Right renal cortex interstitium (tissue), 3 donors: Measurements from ENCODE around the gene MCRS1. TPM values are rescaled to one million over a fixed set of nuclear protein-coding genes. Genes with fewer than 3 reads are reported as not detected.
"Not testable (repeated sequence)": the region's sequence is repeated elsewhere in the genome, so short reads cannot be mapped to it uniquely, and the experiment has no call there.

Source experiments
- DNase-seq, 3 donors: peaks; one replicate each; pipeline ENCODE4 v3.0.0-alpha.2; 2013; ENCODE audit warnings: low read depth in 3 of 3, low spot score in 2 of 3
- polyA plus RNA-seq, 3 donors: library from polyadenylated mRNA; unstranded; fragments of 120-200 nt; gene quantifications; one replicate each; pipeline ENCODE4 v1.2.1, GENCODE V29; 2013; ENCODE audit not compliant: insufficient read length in 3 of 3

MCRS1 gene
- polyA plus RNA-seq, 3 donors, result 64.1 to 69.2 (median 66.2) TPM

DNA sequence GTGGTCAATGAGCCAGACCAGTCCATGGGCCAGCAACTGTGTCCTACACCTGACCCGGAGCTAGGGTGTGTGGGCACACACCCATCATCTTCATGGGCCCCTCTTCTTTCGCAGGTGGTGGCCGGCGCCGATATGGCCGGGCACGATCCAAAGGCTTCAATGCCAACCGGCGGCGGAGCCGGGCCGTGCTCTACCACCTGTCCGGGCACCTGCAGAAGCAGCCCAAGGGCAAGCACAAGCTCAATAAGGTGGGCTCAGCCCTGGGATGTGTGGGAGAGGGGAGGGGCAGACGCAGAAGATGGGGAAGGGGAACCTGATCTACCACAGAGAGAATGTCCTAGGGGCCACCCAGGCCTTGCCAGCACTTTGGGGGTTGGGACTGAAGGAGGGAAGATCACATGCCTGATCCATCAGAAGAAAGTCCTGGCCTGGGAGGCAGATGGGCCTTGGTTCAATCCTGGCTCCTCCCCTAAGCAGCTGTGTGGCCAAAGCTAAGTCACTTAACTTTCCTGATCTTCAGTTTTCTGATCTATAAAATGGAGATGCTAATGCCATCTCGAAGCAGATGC lies 25.3 kb downstream of the MCRS1 start:
- no peak for DNase-seq

DNA sequence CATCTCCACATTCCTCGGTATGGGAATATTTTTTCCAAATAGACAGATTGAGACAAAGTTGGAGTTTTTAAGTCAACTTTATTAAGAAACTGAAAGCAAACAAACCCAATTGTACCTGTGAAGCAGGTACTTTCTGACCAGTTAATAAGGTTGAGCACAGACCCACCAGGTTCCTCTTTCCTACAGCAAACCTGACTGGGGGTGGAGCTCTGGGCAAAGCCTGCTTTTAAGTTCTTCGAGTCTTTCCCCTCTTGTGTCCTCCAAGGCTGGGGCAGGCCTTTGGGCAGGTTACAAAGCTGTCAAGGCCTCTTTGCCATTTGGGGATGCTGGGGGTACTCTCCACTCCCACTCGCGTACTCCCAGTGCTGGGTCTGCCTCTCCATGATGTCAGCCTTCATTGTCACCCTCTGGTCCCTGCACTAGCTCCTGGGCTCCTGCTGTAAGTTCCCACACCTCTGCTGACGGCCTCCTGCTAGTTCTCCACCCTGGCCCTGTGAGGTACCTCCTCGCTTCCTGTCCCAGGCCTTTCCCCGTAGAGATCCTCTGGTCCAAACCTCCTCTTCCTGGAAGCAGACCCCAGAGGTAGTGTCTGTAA lies 25.9 kb downstream of the MCRS1 start:
- no peak for DNase-seq

DNA sequence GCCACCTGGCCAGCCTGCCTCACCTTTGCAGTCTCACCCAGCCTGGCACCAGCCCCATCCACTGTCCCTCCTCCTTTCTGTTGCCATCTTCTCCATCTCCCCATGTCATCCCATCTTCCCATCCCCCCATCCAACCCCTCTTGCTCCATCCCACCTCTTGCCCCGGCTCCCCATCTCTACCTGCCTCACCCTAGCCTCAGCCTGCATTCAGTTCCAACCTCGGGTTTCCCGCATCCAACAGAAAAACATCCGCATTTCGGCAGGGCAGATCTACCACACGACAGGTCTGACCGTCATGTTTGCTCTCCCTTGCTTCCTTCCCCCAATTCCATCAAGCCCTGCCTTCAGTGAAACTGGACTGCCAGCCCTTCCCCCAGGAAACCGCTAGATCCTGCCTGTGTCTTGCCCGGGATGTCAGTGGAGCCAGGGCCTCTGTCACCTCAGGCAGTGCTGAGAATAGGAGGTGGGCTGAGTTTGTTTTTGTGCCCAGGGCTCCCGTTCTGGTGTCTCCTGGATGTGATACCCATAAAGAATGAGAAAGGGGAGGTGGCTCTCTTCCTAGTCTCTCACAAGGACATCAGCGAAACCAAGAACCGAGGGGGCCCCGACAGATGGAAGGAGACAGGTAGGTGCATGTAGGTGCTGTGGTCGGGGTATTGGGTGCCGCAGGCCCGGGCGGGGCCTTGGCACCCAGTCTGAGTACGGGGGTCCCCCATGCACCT lies 26.6 kb downstream of the MCRS1 start:
- DNase-seq, result no peak

DNA sequence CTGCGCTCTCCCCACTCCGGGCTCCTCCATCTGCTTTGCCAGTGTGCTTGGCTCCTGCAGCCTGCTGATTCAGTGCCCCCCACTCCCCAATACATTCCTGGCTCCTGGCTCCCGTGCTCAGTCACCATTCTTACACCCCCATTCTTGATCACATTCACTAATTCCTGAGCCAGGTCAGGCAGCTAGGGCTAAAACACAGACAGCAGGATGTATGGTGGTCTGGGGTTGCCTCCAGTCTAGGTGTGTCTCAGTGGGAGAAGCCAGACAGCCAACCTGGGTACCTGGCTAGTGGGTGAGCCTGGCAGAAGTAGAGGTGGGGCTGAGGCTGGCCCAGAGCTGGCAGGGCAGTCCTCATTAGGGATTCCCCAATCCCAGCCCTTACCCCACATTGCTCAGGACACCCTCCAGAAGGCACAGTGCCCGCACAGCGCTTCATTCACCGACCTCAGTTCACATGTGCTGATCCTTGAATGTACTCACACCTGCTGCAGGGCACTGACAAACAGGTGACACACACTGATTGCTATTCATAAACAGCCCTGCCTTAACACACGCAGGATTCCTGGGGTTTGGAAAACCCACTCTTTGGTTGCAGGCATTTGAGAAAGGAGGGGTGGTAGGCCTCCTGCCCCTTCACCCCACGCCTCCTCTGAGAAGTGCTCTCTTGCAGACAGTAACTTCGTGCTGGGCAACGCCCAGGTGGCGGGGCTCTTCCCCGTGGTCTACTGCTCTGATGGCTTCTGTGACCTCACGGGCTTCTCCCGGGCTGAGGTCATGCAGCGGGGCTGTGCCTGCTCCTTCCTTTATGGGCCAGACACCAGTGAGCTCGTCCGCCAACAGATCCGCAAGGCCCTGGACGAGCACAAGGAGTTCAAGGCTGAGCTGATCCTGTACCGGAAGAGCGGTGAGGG lies 27.5 kb downstream of the MCRS1 start:
- no peak for DNase-seq

DNA sequence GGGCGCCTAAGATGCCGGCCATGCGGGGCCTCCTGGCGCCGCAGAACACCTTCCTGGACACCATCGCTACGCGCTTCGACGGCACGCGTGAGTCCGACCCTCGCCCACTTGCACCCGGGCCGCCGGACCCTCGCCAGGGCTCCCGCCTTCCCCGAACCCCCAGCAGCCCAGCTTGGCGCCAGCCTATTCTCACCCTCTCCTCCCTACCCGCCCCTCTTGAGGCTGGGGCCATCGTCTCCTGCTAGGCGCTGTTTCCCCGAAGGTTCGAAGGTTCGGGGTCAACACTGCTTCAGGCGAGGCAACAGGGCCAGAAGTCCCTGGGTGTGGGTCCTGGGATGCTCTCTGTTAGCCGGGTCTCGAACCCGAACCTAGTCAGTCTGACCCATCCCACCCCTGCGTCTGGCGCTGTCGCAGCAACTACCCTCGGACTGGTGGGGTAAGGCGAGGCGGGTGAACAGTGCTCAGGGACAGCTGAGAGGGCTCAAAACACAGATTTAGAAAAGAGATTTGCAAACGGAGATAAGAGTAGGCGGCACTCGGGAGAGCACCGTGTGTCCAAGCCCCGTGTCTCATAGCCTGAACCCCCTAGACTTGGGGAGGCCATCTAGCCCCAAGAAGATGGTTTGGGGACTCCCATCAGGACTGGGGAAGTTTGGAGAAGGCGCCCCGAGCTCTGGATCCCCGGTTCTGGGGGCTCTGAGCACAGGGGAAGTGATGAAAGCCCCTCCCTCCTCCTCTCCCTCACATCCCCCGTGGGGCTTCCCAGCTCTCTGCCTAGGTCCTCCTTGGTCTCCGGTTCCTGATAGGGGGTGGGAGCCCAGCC lies 28.3 kb downstream of the MCRS1 start:
- DNase-seq, result no peak

DNA sequence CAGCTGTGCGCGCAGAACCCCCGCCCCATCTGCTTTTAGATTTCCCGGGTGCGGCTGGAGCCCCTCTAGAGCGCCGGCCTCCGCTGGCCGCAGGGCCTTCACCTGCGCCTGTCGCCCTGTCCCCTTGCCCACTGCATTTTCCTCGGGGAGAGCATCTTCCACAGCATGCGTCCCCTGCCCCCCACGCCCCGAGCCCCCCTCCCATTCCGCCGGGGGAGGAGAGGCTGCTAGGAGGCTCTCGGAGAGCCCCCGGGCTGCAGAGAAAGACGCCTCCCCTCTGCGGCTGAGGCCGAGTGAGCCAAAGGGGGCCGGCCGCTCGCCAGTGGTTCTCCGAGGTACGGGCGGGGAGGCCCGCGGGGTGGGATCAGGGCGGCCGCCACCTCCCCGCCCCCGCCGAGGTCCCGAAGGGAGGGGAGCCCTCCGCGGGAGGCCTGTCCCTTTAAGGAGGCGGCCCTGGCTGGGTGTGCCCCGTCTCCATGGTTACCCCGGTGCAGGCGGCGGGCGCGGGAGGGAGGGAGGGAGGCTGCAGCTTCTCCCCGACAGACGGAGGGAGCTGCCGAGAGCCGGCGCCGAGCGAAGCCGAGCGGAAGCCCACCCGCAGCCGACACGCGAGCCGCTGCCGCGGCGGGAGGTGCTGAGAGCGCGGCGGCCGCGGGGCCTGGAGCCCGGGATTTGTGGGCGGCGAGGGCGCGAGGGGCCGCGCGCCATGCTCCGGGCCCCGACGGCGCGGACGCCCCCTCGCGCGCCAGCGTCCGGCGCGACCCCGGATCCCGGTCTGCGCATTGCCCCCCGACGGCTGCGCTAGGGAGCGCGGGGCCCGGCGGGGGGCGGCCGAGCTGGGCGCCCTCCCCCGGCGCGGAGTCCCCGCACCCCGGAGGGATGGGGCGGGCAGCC lies 29.2 kb downstream of the MCRS1 start, which contains the start of gene KCNH3:
Gene KCNH3 (plus strand): TSS at position 521 of the 894 bp plus-strand sequence. CDS start 387 bp downstream, outside the sequence.
- no peak for DNase-seq

DNA sequence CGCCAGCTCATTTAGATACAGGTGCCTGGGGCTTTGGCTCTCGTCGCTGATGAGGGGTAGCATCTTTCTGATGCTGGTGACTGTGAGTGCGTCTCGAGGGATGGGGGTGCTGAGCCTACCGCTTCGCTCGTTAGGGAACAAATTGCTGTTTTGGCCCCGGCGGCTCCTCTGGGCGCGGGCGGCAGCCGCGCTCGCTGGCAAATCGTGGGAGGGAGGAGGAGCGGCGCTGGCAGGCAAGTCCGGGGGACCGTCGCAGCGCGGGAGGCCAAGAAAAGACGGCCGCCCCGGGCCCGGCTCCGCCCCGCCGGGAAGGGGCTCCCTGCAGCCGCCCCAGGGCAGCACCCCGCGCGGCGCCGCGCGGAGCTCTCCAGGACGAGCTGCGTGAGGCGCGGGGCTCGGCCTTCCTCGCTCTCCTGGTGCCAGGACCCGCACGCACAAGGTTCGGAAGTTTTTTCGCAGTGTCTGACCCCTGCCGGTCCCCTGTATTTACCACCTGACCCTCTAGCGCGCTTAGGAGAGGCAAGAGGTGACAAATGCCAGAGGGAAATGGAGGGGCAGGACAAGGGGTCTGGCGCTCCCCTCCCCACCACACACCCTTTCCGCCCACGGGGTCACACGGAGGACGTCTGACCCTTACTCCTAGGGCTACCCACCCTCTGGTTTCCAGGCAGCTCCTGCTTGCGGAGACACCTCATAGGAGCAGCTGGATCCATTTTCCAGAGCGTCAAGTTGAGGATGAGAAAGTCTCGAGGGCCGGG lies 30.0 kb downstream of the MCRS1 start:
- no peak for DNase-seq

DNA sequence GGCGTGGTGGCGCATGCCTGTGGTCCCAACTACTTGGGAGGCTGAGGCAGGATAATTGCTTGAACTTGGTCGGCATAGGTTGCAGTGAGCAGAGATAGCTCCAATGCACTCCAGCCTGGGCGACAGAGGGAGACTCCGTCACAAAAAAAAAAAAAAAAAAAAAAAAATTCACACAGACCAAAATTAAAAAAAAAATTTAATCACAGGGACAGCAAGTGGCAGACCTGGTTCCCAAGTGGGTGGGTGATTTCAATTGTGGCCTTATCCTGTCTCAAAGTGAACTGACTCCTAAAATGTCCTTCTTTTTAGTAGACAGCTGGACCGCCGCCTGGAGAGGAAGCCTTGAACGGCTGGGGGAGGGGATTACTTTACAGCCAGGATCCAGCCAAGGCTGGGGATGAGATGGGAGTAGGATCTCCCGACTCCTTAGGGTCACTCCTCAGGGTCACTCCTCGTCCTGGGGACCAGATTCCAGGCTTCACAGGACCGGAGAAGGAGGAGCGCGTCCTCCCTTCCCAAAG lies 30.7 kb downstream of the MCRS1 start:
- DNase-seq, result no peak

DNA sequence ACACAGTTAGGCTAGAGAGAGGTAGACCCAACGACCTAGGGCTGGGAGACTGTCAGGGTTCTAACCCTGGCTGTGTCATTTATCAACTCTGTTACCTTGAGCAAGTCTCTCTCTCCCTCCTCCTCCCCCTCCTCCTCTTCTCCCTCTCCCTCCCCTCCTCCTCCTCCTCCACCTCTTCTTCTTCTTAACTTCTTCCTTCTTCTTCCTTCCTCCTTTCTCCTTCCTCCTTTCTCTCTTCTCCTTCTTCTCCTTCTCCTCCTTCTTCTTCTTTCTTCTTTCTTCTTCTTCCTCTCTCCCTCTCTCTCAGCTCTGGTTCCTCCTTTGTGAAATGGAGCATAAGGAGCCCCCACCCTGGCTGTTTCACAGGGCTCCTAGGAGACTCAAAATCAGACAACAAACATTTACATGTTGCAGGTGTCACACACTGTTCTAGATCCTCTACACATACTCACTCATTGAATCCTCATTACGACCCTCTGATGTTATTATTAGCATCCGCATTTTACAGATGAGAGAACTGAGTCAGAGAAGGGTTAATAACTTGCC lies 31.3 kb downstream of the MCRS1 start:
- no peak for DNase-seq

DNA sequence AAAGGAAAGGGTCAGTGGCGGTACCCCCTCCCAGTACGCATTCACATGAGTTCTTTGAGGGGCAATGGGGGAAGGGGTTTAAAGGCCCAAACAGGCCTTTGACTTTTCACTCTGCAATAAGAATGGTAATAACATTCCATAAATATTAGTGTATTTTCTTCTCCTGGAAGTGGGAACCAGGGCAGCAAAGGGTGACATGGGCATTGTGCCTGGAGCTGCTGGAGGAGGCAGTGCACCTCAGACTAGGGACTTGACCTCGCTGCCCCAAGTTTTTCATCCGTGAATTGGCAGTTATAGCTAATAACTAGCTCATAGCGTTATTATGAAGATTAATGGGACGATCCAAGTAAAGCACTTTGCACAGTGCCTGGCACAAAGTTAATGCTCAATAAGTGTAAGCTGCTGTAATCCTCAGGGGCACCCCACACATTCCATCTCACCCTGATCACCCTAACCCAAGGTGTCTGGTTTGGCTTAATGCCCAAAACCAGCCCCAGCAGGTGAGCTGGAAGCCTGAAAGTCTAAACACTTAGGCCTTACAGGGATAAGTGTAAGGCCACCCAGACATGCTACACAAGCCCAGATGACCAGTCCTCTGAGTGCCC lies 31.9 kb downstream of the MCRS1 start:
- no peak for DNase-seq

DNA sequence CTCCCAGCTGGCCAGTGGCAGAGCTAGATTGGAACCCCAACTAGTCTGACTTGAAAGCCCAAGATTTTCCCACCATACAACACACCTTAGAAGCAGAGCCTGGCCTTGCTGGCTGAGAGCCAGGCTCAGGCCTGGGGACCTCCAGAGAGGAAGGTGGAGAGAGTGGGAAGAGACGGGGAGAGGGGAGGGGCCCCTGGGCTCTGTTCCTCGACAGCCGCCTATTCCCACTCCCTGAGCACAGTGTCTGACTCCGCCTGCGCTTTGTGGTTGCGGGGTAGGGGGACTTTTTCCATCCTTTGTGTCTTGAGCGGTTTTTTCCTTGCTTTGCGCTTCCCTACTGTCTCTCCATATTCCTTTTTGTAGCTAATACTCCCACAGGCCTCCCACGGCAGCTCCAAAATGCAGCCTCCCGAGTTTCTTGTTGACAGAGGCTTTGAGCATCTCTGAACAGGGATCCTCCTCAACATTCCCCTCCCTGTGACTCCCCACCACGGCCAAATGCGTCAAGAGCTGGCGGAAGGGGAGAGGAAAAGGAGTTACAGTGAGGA lies 33.1 kb downstream of the MCRS1 start:
- no peak for DNase-seq

DNA sequence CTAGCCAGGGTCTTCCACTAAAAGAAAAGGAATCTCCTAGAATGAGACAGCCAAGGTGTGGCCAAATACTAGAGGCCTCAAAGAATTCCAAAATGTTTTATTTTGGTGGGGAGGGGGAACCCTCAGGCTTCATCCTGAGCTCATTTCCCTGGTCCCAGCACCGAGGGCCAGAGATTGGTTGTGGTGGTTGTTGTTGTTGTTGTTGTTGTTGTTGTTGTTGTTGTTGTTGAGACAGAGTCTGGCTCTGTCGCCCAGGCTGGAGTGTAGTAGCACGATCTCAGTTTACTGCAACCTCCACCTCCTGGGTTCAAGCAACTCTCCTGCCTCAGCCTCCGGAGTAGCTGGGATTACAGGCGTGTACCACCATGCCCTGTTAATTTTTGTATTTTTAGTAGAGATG lies 33.8 kb downstream of the MCRS1 start:
- not testable (repeated sequence) for DNase-seq

DNA sequence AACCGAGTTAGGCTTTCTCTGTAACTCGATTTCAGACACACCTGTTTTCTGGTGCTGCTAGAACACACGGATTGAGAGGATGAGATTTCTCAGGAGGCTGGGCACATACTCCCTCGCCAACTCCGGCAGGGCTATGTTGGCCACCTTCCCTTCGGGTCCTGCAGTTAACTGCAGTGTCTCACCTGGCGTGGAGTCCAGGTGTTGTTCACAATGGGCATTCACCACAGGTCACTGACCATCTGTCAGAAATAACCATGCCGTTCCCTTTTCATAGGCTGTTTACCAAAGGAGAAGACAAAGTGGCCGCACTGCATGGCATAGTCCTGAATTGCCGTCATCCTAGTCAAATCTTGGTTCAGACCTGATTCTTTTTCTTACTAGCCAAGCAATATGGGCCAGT lies 34.6 kb downstream of the MCRS1 start:
- no peak for DNase-seq

DNA sequence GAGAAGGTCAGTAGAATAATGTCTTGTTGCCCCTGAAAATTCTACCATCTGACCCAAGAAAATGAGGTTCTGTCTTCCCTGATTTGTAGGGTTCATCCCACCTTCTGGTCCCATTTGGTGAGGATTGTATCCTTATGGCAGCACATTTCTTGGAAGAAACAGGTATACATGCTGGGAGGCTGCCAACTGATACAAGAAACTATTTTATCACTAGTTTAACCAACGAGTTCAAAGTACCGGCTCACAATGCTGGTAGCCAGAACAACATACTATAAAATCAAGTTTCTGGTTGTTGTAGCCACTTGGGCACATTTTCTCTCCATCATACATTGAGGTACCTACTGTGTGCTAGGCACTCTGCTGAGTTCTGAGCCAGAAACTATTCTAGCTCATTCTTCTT lies 36.2 kb downstream of the MCRS1 start:
- no peak for DNase-seq

DNA sequence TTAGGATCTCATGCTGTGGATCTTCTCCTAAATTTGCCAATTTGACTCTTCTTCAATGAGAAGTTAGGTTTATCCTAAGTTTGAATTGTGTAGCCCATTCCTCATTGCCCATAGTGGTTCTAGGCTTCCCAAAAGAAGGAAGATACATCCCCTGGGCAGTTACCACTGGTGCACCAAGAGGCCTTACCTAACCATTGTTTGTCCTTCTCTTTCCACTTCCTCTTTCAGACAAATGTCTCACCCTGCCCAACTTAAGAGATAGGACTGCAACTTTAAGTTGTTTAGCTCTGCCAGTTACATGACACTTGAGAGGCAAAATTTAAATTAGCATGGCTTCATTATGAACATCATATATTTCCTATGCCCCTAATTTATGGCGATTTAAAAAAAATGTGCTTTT lies 38.5 kb downstream of the MCRS1 start:
- no peak for DNase-seq

DNA sequence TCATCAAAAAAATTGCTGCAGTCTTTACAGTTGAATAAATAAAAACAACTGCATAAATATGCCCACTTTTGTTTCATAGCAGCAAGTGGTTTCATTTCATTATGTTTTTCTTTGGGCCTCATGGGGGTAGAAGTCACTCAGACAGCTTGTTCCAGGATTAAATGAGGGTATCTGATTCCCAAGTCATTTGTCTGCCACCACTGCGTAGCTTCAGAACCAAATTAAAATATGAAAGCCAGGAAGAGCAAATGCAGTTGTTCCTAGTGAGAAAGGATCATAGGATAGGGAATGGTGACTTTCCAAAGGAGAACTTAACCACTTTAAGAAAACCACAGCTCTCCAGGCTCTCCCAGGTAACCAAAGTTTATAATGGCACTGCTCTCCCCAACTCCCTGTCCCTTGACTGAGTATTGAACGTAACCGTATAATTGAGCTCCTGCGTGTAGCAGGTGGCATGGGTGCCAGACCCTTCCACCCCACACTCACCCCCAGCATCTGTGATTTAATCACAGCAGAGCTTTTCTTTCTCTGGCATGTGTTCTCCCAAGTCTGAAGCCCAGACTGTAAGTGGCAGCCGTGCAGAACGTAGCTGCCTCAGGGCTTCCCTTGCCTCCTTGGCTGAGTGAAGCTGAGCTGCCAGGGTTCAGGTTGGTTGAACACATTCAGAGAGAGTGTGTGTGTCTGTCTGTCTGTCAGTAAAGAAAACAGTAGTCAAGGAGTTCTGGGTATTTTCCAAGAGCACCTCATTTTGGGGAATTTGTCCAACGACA lies 40.4 kb downstream of the MCRS1 start:
- no peak for DNase-seq

DNA sequence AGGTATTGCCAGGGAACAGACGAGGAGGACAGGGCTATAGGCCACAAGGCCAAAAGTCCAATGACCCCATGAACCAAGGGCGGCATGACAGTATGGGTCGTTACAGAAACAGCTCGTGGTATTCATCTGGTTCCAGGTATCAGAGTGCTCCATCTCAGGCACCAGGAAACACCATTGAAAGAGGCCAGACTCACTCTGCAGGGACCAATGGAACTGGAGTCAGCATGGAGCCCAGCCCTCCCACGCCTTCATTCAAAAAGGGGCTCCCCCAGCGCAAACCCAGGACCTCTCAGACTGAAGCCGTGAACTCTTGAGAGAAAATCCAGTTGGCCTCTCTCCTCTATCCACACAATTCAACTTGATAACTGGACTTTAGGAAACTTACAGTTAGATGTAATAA lies 42.0 kb downstream of the MCRS1 start:
- DNase-seq, result no peak
